Activated naive CD4-positive, alpha-beta T cell treated with anti-CD3 and anti-CD28 coated beads for 36 hours (primary cell): ENCODE results near the gene SSC4D. TPM values are rescaled to one million over a fixed set of nuclear protein-coding genes. Genes with fewer than 3 reads are reported as not detected.
"Not testable (repeated sequence)": the region's sequence is repeated elsewhere in the genome, so short reads cannot be mapped to it uniquely, and the experiment has no call there.

ENCODE experiments used
- CTCF ChIA-PET: fragments of 350-600 bp; sonication (Branson Sonifier 250); formaldehyde crosslinking; loops from one replicate; lab custom pipeline; 2021; ENCODE audit warnings: antibody characterized with exemption; lab: Charles Lee
- DNase-seq: peaks from one replicate; pipeline ENCODE4 v3.0.0-alpha.2; 2020
- H3K27ac Mint-ChIP-seq: one replicate; pipeline ENCODE4 v1.8.0; 2021; ENCODE audit warnings: mild to moderate bottlenecking, mixed read lengths
- H3K27me3 Mint-ChIP-seq: one replicate; pipeline ENCODE4 v1.8.0; 2021; ENCODE audit warnings: low read depth, mixed read lengths
- H3K36me3 Mint-ChIP-seq: one replicate; pipeline ENCODE4 v1.8.0; 2021; ENCODE audit warnings: low read depth, mixed read lengths
- H3K4me1 Mint-ChIP-seq: one replicate; pipeline ENCODE4 v1.8.0; 2021; ENCODE audit warnings: low read depth, mixed read lengths
- H3K4me3 Mint-ChIP-seq: one replicate; pipeline ENCODE4 v1.8.0; 2021; ENCODE audit warnings: mild to moderate bottlenecking, moderate library complexity, mixed read lengths
- H3K9me3 Mint-ChIP-seq: one replicate; pipeline ENCODE4 v1.8.0; 2021; ENCODE audit warnings: mixed read lengths
- intact Hi-C: fragments of 100-400 bp; cut with micrococcal nuclease; formaldehyde crosslinking; loops from one replicate; pipeline ENCODE4 v1.15.1; 2023
- total RNA-seq, 2 experiments: library from RNA; stranded (reverse); gene quantifications; one replicate each; pipeline ENCODE4 v1.2.3, GENCODE V29; 2021

SSC4D gene
- total RNA-seq, 2 experiments from 2014 or later, result 0.57 to 0.62 TPM

- CTCF ChIA-PET, result no interaction called here
- H3K36me3 Mint-ChIP-seq, result no peaks in the 10 kb centered on the region
- DNase-seq, result no peak
- H3K4me3 Mint-ChIP-seq, result no peak overlapping the region
- H3K4me1 Mint-ChIP-seq, result no peaks in the 10 kb centered on the region
- H3K27ac Mint-ChIP-seq, result no peak overlapping the region
- intact Hi-C loops, result no loop called here
- H3K9me3 Mint-ChIP-seq, result no peaks in the 10 kb centered on the region
- no peaks in the 10 kb centered on the region for H3K27me3 Mint-ChIP-seq
Measured at GRCh38 chr7:76411626-76412025, 2.1 kb upstream of the SSC4D start.

- no peak for DNase-seq
- CTCF ChIA-PET, result interaction anchor here (1.1 kb wide), 1 partner anchor 11 kb away, joined by 3 read pairs; no protein-coding TSS in a partner anchor
Measured at GRCh38 chr7:76408121-76408560, 1.4 kb downstream of the SSC4D start.

GRCh38 chr7:76407718-76408117, 1.8 kb downstream of the SSC4D start:
- no peaks in the 10 kb centered on the region for H3K9me3 Mint-ChIP-seq
- intact Hi-C loops, result no loop called here
- H3K27me3 Mint-ChIP-seq, result no peaks in the 10 kb centered on the region
- CTCF ChIA-PET, result no interaction called here
- no peak for DNase-seq
- H3K27ac Mint-ChIP-seq, result no peak overlapping the region
- no peak overlapping the region for H3K4me3 Mint-ChIP-seq
- H3K36me3 Mint-ChIP-seq, result no peaks in the 10 kb centered on the region
- H3K4me1 Mint-ChIP-seq, result peaks cover 2% of the 10 kb centered on the region

More at GRCh38 chr7:76408121-76408560, 1.4 kb downstream of the SSC4D start:
- no peaks in the 10 kb centered on the region for H3K27me3 Mint-ChIP-seq
- no peak overlapping the region for H3K4me3 Mint-ChIP-seq
- H3K36me3 Mint-ChIP-seq, result no peaks in the 10 kb centered on the region
- H3K9me3 Mint-ChIP-seq, result no peaks in the 10 kb centered on the region
- peaks cover 2% of the 10 kb centered on the region for H3K4me1 Mint-ChIP-seq
- H3K27ac Mint-ChIP-seq, result no peak overlapping the region
- intact Hi-C loops, result no loop called here

- peaks cover 2% of the 10 kb centered on the region for H3K4me1 Mint-ChIP-seq
- no peak overlapping the region for H3K4me3 Mint-ChIP-seq
- H3K27me3 Mint-ChIP-seq, result no peaks in the 10 kb centered on the region
- DNase-seq, result no peak
- intact Hi-C loops, result no loop called here
- no peaks in the 10 kb centered on the region for H3K9me3 Mint-ChIP-seq
- CTCF ChIA-PET, result no interaction called here
- H3K27ac Mint-ChIP-seq, result no peak overlapping the region
- H3K36me3 Mint-ChIP-seq, result no peaks in the 10 kb centered on the region
Measured at GRCh38 chr7:76405738-76406137, 3.8 kb downstream of the SSC4D start.

- no peaks in the 10 kb centered on the region for H3K27me3 Mint-ChIP-seq
- no peaks in the 10 kb centered on the region for H3K9me3 Mint-ChIP-seq
- intact Hi-C loops, result no loop called here
- no peak for DNase-seq
- no peak overlapping the region for H3K4me3 Mint-ChIP-seq
- no peak overlapping the region for H3K27ac Mint-ChIP-seq
- CTCF ChIA-PET, result interaction anchor here (0.6 to 0.9 kb wide), 2 partner anchors 24 to 99 kb away, joined by 3 read pairs; no protein-coding TSS in a partner anchor
- peaks cover 4% of the 10 kb centered on the region for H3K4me1 Mint-ChIP-seq
- H3K36me3 Mint-ChIP-seq, result no peaks in the 10 kb centered on the region
Measured at GRCh38 chr7:76403780-76404494, 5.6 kb downstream of the SSC4D start.

- H3K36me3 Mint-ChIP-seq, H3K4me3 Mint-ChIP-seq, H3K27ac Mint-ChIP-seq, intact Hi-C loops, DNase-seq, H3K4me1 Mint-ChIP-seq, CTCF ChIA-PET, H3K9me3 Mint-ChIP-seq, H3K27me3 Mint-ChIP-seq: not testable (repeated sequence)
Measured at GRCh38 chr7:76403097-76403496, 6.4 kb downstream of the SSC4D start.

- Mint-ChIP-seq H3K36me3 (no peaks in the 10 kb centered on the region), H3K4me3 (no peak overlapping the region), H3K27ac (no peak overlapping the region), H3K27me3 (no peaks in the 10 kb centered on the region), H3K4me1 (peaks cover 16% of the 10 kb centered on the region), H3K9me3 (no peaks in the 10 kb centered on the region)
- CTCF ChIA-PET, result interaction anchor here (1.2 kb wide), 1 partner anchor 48 kb away, joined by 3 read pairs; no protein-coding TSS in a partner anchor
- intact Hi-C loops, result no loop called here
- DNase-seq, result no peak
Measured at GRCh38 chr7:76400248-76400647, 9.2 kb downstream of the SSC4D start.

GRCh38 chr7:76397409-76398183, 11.9 kb downstream of the SSC4D start:
- no peaks in the 10 kb centered on the region for H3K27me3 Mint-ChIP-seq
- intact Hi-C loops, result loop anchor here (2.0 to 10.0 kb wide), 3 partner anchors 33 to 1137 kb away; partner anchors contain the start of gene PTPN12
- CTCF ChIA-PET, result no interaction called here
- H3K4me3 Mint-ChIP-seq, result peak overlapping the region; percentile 77
- peak; percentile 86 for DNase-seq
- H3K36me3 Mint-ChIP-seq, result no peaks in the 10 kb centered on the region
- peak overlapping the region; percentile 30 for H3K27ac Mint-ChIP-seq
- peaks cover 23% of the 10 kb centered on the region for H3K4me1 Mint-ChIP-seq
- H3K9me3 Mint-ChIP-seq, result no peaks in the 10 kb centered on the region

- H3K36me3 Mint-ChIP-seq, result no peaks in the 10 kb centered on the region
- H3K4me3 Mint-ChIP-seq, result peak overlapping the region; percentile 77
- no peaks in the 10 kb centered on the region for H3K9me3 Mint-ChIP-seq
- H3K27ac Mint-ChIP-seq, result peak overlapping the region; percentile 30
- CTCF ChIA-PET, result interaction anchor here (0.9 to 1.2 kb wide), 2 partner anchors 37 to 104 kb away, joined by 3 read pairs; no protein-coding TSS in a partner anchor
- H3K27me3 Mint-ChIP-seq, result no peaks in the 10 kb centered on the region
- intact Hi-C loops, result loop anchor here (2.0 to 10.0 kb wide), 3 partner anchors 32 to 1138 kb away; partner anchors contain the start of gene PTPN12
- DNase-seq, result no peak
- H3K4me1 Mint-ChIP-seq, result peaks cover 25% of the 10 kb centered on the region
Measured at GRCh38 chr7:76396864-76397263, 12.6 kb downstream of the SSC4D start.

- DNase-seq, result no peak
- Mint-ChIP-seq H3K27ac (no peak overlapping the region), H3K36me3 (no peaks in the 10 kb centered on the region), H3K4me3 (no peak overlapping the region), H3K4me1 (peaks cover 25% of the 10 kb centered on the region), H3K9me3 (no peaks in the 10 kb centered on the region), H3K27me3 (no peaks in the 10 kb centered on the region)
- intact Hi-C loops, result loop anchor here (2.0 to 10.0 kb wide), 3 partner anchors 31 to 1139 kb away; partner anchors contain the start of gene PTPN12
- CTCF ChIA-PET, result interaction anchor here (0.9 to 1.2 kb wide), 2 partner anchors 36 to 104 kb away, joined by 3 read pairs; no protein-coding TSS in a partner anchor
Measured at GRCh38 chr7:76395965-76396726, 13.4 kb downstream of the SSC4D start.

- not testable (repeated sequence) for H3K27me3 Mint-ChIP-seq, DNase-seq, H3K36me3 Mint-ChIP-seq, H3K4me3 Mint-ChIP-seq, H3K9me3 Mint-ChIP-seq, H3K27ac Mint-ChIP-seq
- intact Hi-C loops, result loop anchor here (10.0 kb wide), 2 partner anchors 221 to 1139 kb away; partner anchors contain the start of gene PTPN12
- H3K4me1 Mint-ChIP-seq, result peaks cover 25% of the 10 kb centered on the region
- CTCF ChIA-PET, result interaction anchor here (1.2 to 1.3 kb wide), 2 partner anchors 35 to 36 kb away, joined by 3 read pairs; no protein-coding TSS in a partner anchor
Measured at GRCh38 chr7:76395605-76395964, 13.9 kb downstream of the SSC4D start.
